ENCODE measurements around the gene BCL2L1.
"Not testable (repeated sequence)": the region's sequence is repeated elsewhere in the genome, so short reads cannot be mapped to it uniquely, and the experiment has no call there.

BCL2L1 gene

GRCh38 chr20:31662372-31662854 lies 60.3 kb downstream of the BCL2L1 start:
- DNase-seq (ENCODE audit: extremely low read depth, low read depth) = no peak
- no peak for TF ChIP-seq CTCF (IDR thresholded peaks at IDR 0.05; ENCODE audit: low read depth, low read length)

- DNase-seq (ENCODE audit: extremely low read depth, low read depth) = peak; percentile 38
- peak; percentile 62 for TF ChIP-seq CTCF (IDR thresholded peaks at IDR 0.05; ENCODE audit: low read depth, low read length)
Observed at GRCh38 chr20:31661625-31662371, 60.9 kb downstream of the BCL2L1 start.

GRCh38 chr20:31654534-31654933 lies 68.1 kb downstream of the BCL2L1 start:
- no peak for DNase-seq (ENCODE audit: extremely low read depth, low read depth)
- no peak for TF ChIP-seq CTCF (IDR thresholded peaks at IDR 0.05; ENCODE audit: low read depth, low read length)

- no peak for TF ChIP-seq CTCF (IDR thresholded peaks at IDR 0.05; ENCODE audit: low read depth, low read length)
- no peak for DNase-seq (ENCODE audit: extremely low read depth, low read depth)
Observed at GRCh38 chr20:31653561-31653960, 69.1 kb downstream of the BCL2L1 start.

- peak; percentile 66 for DNase-seq (ENCODE audit: extremely low read depth, low read depth)
Observed at GRCh38 chr20:31652917-31653396, 69.7 kb downstream of the BCL2L1 start.

GRCh38 chr20:31648104-31648503 lies 74.6 kb downstream of the BCL2L1 start:
- not testable (repeated sequence) for DNase-seq (ENCODE audit: extremely low read depth, low read depth)

More at GRCh38 chr20:31652917-31653396, 69.7 kb downstream of the BCL2L1 start:
- TF ChIP-seq CTCF (IDR thresholded peaks at IDR 0.05; ENCODE audit: low read depth, low read length) = no peak

GRCh38 chr20:31644701-31645100 lies 78.0 kb downstream of the BCL2L1 start:
- TF ChIP-seq CTCF (IDR thresholded peaks at IDR 0.05; ENCODE audit: low read depth, low read length) = no peak
- no peak for DNase-seq (ENCODE audit: extremely low read depth, low read depth)

- TF ChIP-seq CTCF (IDR thresholded peaks at IDR 0.05; ENCODE audit: low read depth, low read length) = no peak
Observed at GRCh38 chr20:31643522-31643921, 79.1 kb downstream of the BCL2L1 start.

More at GRCh38 chr20:31643522-31643921, 79.1 kb downstream of the BCL2L1 start:
- DNase-seq (ENCODE audit: extremely low read depth, low read depth) = no peak

Data from AG09319 (cell line).